ENCODE results near the gene OR5AU1. TPM values are rescaled to one million over a fixed set of nuclear protein-coding genes. Genes with fewer than 3 reads are reported as not detected.

Gene OR5AU1
- total RNA-seq, 1 experiment from 2014 or later, result not detected

DNA sequence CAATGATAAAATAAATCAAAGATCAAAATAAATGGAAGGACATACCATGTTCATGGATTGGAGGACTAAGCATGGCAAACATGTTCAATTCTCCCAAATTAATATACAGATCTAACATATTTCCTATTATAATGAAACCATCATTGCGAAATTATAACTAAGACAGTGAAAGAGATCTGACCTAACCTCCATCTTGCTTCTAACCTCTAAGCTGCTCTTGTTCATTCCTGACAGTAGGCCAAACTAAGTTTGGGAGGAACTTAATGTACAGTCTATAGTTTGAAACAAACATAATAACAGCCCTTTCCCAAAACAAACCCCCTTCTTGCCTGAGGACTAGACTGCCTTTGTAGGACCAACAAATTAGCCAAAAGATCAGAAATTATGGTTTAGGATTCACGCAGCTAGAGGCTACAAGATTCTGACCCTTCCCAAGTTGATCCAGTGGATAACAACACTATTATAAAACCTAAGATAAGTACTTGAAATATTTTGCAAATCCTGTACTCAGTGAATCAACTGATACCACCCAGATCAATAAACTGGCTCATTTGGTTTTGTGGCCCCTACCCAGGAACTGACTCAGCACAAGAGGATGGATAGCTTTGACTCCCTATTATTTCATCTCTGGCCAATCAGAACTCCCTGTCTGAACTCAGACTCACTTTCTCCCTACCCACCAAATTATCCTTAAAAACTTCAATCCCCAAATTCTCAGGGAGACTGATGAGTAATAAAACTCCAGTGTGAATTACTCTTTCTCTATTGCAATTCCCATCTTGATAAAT lies 41.7 kb upstream of the OR5AU1 start (continued):
- TF ChIP-seq, protein P1, sequence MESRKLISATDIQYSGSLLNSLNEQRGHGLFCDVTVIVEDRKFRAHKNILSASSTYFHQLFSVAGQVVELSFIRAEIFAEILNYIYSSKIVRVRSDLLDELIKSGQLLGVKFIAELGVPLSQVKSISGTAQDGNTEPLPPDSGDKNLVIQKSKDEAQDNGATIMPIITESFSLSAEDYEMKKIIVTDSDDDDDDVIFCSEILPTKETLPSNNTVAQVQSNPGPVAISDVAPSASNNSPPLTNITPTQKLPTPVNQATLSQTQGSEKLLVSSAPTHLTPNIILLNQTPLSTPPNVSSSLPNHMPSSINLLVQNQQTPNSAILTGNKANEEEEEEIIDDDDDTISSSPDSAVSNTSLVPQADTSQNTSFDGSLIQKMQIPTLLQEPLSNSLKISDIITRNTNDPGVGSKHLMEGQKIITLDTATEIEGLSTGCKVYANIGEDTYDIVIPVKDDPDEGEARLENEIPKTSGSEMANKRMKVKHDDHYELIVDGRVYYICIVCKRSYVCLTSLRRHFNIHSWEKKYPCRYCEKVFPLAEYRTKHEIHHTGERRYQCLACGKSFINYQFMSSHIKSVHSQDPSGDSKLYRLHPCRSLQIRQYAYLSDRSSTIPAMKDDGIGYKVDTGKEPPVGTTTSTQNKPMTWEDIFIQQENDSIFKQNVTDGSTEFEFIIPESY (IDR thresholded peaks at IDR 0.05; ENCODE audit: extremely low read depth, insufficient replicate concordance, low read length), result no peak
- no peak for TF ChIP-seq SRF (IDR thresholded peaks at IDR 0.05; ENCODE audit: low read depth)
- TF ChIP-seq ZFX (IDR thresholded peaks at IDR 0.05), result no peak
- TF ChIP-seq TCF7L2 (IDR thresholded peaks at IDR 0.05; ENCODE audit: borderline replicate concordance, extremely low read depth, insufficient read depth, insufficient read length), result no peak
- TF ChIP-seq CEBPB (IDR thresholded peaks at IDR 0.05; ENCODE audit: low read depth), result no peak
- TF ChIP-seq, protein P2, sequence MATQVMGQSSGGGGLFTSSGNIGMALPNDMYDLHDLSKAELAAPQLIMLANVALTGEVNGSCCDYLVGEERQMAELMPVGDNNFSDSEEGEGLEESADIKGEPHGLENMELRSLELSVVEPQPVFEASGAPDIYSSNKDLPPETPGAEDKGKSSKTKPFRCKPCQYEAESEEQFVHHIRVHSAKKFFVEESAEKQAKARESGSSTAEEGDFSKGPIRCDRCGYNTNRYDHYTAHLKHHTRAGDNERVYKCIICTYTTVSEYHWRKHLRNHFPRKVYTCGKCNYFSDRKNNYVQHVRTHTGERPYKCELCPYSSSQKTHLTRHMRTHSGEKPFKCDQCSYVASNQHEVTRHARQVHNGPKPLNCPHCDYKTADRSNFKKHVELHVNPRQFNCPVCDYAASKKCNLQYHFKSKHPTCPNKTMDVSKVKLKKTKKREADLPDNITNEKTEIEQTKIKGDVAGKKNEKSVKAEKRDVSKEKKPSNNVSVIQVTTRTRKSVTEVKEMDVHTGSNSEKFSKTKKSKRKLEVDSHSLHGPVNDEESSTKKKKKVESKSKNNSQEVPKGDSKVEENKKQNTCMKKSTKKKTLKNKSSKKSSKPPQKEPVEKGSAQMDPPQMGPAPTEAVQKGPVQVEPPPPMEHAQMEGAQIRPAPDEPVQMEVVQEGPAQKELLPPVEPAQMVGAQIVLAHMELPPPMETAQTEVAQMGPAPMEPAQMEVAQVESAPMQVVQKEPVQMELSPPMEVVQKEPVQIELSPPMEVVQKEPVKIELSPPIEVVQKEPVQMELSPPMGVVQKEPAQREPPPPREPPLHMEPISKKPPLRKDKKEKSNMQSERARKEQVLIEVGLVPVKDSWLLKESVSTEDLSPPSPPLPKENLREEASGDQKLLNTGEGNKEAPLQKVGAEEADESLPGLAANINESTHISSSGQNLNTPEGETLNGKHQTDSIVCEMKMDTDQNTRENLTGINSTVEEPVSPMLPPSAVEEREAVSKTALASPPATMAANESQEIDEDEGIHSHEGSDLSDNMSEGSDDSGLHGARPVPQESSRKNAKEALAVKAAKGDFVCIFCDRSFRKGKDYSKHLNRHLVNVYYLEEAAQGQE (IDR thresholded peaks at IDR 0.05; ENCODE audit: low read depth), result no peak
- TF ChIP-seq, protein P3, sequence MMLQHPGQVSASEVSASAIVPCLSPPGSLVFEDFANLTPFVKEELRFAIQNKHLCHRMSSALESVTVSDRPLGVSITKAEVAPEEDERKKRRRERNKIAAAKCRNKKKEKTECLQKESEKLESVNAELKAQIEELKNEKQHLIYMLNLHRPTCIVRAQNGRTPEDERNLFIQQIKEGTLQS (IDR thresholded peaks at IDR 0.05), result no peak
- no peak for TF ChIP-seq SIN3A (IDR thresholded peaks at IDR 0.05; ENCODE audit: low read depth)

All from HCT116 (cell line).